GM12873 (cell line): Measurements from ENCODE around the gene MCEMP1.

Source experiments
- TF ChIP-seq, protein P1 (sequence below): IDR thresholded peaks from 2 replicates; pipeline ENCODE4 v1.5.1; 2012; ENCODE audit warnings: low read depth, mild to moderate bottlenecking, moderate library complexity, low read length, control low read depth; ENCODE audit not compliant: insufficient read depth; ENCODE audit errors: missing control alignments

MCEMP1 gene

DNA sequence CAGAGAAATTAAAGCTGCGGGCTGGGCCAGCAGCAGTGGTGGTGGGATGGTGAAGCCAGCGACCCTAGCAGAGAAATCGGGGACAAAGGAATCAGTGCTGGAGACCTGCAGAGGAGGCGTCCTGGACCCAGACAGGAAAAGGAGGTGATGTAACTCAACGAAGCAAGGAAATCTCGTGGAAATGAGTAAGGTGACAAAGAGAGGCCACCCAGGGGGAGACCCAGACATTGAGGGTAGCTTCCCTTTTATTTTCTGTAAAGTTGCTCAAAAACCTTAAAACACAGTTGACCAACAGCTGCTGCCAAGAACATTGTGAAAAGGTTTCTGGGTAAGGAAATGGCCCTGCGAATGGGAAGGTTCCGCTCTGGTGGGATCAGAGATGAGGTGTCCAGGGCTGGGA lies 21.3 kb upstream of the MCEMP1 start:
- TF ChIP-seq, protein P1, sequence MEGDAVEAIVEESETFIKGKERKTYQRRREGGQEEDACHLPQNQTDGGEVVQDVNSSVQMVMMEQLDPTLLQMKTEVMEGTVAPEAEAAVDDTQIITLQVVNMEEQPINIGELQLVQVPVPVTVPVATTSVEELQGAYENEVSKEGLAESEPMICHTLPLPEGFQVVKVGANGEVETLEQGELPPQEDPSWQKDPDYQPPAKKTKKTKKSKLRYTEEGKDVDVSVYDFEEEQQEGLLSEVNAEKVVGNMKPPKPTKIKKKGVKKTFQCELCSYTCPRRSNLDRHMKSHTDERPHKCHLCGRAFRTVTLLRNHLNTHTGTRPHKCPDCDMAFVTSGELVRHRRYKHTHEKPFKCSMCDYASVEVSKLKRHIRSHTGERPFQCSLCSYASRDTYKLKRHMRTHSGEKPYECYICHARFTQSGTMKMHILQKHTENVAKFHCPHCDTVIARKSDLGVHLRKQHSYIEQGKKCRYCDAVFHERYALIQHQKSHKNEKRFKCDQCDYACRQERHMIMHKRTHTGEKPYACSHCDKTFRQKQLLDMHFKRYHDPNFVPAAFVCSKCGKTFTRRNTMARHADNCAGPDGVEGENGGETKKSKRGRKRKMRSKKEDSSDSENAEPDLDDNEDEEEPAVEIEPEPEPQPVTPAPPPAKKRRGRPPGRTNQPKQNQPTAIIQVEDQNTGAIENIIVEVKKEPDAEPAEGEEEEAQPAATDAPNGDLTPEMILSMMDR: no peak

- TF ChIP-seq, protein P1: no peak
Observed at GRCh38 chr19:7657131-7657751, 19.6 kb upstream of the MCEMP1 start.

DNA sequence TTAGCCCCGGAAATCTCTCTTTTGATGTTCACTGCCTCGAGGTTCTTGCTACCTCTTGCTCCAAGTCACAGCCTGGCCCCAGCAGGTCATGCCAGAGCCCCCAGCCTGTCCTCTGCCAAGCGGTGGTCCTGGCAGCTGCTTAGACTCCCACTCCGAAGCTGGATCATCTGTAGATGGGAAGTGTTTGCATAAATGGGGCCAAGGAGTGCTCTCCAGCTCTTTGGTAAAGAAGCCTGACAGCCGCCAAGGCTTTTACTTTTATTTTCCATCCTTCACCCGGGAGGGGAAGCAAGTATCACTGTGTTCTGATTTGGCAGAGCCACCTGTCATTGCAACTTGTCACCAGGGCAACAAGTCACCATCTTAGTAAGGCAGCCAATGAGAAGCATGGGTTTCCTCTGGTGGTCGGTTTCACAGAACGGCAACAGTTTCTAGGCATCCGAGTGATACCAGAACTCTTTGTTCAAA lies 18.6 kb upstream of the MCEMP1 start:
- TF ChIP-seq, protein P1: no peak

GRCh38 chr19:7661744-7662538 lies 14.9 kb upstream of the MCEMP1 start:
- TF ChIP-seq, protein P1: no peak

DNA sequence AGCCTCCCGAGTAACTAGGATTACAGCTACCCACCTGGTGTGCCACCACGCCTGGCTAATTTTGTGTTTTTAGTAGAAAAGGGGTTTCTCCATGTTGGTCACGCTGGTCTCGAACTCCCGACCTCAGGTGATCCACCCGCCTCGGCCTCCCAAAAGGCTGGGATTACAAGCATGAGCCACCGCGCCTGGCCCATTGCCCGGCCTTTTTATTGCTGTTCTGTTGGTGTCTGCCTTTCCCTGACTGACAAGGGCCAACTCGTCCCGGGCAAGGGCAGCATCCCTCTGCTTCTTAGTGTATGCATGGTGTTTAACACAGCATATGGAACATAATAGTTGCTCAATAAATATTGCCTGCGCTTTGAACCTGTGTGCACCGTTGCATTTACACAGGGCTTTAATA lies 14.2 kb upstream of the MCEMP1 start:
- TF ChIP-seq, protein P1: no peak

DNA sequence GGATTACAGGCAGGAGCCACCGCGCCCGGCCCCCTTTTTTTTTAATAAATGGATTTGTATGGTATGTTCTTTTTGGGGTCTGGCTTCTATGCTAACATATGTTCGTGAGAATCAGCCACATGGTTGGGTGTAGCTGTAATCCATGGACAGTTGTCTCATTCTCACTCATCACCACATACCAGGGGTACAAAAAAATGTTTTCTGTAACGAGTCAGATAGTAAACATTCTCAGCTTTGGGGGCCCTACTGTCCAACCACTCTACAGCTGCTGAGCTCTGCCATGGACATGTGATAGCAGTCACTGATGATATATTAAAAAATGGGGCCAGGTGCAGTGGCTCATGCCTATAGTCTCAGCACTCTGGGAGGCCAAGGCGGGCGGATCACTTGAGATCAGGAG lies 13.2 kb upstream of the MCEMP1 start:
- TF ChIP-seq, protein P1: no peak

GRCh38 chr19:7665076-7665475 lies 11.8 kb upstream of the MCEMP1 start:
- TF ChIP-seq, protein P1: no peak
